CD4-positive, alpha-beta T cell treated with Interleukin-2 at 100 ng/mL for 4 hours (primary cell): Measurements from ENCODE around the gene WNT5A.

Source experiments
- DNase-seq: peaks from one replicate; pipeline ENCODE4 v3.0.0-alpha.2; 2020; ENCODE audit warnings: low spot score

WNT5A gene

GRCh38 chr3:55486857-55487380 lies at the start of gene WNT5A:
TSS of gene WNT5A (minus strand) at chr3:55487306. CDS start at chr3:55486985, 321 bp downstream.
- no peak for DNase-seq

DNA sequence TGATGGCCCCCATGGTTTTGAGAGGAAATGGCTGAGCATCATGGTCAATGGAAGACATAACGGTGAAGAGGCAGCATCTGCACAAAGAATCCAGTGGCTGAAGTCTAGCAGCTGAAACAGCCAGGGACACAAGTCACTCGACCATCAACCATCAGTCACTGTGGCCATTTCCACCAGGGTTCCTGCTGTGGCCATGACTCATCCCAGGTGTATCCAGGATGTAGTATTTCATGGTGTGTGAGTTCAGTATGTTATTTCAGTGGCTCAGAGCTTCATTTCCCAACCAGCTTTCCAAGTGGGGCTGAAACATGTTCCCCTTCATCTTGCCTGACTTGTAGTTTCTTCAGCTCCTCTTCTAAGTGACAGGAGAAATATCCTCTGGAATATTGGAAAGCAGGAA lies 47.8 kb upstream of the WNT5A start:
- no peak for DNase-seq

- no peak for DNase-seq
These were observed 45.7 kb upstream of the WNT5A start for GRCh38 chr3:55532806-55533205.

GRCh38 chr3:55531321-55531720 lies 44.2 kb upstream of the WNT5A start:
- DNase-seq: no peak

GRCh38 chr3:55527361-55527760 lies 40.3 kb upstream of the WNT5A start:
- no peak for DNase-seq

DNA sequence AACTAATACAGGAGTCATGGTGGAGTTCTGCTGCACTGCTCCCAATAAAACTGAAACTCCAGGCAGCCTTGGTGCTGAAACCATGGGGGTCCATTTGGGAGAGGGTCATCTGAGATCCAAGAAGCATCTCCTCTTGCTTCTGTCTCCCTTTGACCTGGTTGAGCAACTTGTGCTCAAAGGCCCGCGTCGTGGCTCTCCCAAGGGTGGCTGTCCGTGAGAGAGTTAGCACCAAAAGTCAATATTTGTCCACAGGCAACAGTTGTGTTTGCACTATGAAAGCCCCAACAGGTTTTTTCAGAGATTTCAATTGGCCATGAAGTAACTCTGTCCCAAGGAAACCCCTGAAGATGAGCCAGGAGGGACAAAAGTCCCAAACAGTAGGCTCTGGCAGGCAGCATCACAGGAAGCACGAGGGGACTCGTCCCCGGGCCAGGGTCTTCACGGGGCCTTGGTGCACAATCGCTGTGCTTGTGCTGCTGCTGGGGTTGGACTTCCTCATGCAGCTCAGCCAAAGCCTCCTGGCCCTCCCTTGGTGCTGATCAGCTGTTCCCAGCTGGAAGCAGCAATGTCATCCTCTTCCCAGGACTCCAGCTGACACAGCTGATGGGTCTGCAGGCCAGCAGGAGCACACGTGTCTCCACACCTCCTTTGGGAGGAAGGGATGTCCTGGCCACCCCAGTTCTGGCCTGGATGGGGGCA lies 39.4 kb upstream of the WNT5A start:
- no peak for DNase-seq

GRCh38 chr3:55525436-55525835 lies 38.3 kb upstream of the WNT5A start:
- DNase-seq: no peak

DNA sequence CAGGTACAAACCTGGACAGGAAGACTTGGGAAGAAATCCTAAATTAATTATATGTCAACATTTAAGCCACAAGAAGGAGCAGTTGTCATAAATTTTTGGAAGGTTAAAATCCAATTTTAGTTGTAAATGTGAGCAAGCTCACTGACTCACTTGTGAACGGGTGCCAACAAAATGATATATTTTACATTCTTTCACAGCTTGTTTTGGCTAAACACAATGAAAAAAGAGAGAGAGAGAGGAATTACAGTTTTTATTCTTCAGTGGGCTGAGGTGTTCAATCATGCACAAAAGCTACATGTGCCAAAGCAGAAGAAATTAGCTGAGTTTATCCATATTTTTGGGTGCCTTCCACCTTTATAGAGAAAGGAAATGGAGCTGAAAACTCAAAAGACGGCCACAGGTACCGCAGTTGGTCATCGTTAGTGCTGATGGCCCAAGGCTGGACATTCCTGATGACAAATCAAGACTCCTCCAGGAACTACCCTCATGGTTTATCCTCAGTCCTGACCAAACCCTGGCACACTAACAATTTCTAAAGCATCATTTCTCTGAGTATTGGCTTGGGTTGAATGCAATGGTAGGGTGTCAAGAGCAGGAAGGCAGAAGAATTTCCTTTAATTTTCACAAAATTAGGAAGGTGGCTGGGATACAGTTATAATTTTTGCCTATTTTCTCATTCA lies 37.6 kb upstream of the WNT5A start:
- no peak for DNase-seq

GRCh38 chr3:55523471-55523870 lies 36.4 kb upstream of the WNT5A start:
- no peak for DNase-seq

GRCh38 chr3:55521738-55522421 lies 34.8 kb upstream of the WNT5A start:
- no peak for DNase-seq

DNA sequence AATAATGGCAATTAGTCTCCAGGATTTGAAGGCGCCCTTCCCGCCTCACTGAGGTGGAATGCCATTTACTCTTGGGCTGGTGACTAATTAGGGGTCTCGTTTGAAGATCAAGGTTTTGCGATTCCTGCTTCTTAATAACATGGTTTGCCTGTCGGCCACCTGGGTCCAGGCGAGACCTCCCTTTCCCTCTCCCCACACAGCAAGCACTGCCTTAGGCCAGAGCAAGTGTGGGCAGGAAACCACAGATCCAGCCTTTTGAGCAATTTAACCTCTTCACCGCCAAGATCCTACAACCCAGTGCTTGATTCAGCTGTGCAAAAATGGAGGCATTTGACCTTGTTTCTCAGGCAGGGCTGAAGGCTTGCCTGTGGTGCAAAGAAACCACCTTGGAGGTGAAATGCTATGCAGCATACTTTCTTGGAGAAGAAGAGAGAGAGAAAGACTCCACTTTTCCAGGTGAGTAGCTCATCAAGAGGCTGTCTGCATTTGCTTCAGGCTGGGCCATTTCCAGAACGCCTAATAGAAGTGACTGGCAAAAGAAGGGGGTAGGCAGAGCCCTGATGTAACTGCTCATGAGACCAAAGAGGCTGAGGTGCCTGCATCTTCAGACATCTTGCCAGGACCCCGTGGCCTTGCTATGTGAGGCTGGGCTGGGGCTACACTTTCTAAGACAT lies 34.1 kb upstream of the WNT5A start:
- no peak for DNase-seq

- no peak for DNase-seq
These were observed 31.9 kb upstream of the WNT5A start for GRCh38 chr3:55519019-55519418.

DNA sequence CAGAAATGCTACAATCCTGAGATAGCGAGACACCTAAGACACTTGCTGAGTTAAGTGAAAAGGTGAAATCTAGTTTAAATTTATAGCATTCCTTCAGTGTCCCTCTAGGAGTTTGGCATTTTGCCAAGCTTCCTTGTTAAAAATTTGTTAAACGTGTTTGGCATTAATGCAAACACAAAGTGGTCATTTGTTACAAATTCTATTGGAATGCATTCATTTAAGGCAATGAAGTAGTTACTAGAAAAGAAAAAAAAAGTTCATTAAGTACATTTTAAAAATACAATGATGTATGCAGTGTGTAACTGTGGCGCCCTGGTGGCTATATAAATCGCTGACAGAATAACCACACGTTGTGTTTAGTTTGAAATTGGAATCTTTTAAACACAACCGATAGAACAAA lies 31.3 kb upstream of the WNT5A start:
- DNase-seq: no peak

DNA sequence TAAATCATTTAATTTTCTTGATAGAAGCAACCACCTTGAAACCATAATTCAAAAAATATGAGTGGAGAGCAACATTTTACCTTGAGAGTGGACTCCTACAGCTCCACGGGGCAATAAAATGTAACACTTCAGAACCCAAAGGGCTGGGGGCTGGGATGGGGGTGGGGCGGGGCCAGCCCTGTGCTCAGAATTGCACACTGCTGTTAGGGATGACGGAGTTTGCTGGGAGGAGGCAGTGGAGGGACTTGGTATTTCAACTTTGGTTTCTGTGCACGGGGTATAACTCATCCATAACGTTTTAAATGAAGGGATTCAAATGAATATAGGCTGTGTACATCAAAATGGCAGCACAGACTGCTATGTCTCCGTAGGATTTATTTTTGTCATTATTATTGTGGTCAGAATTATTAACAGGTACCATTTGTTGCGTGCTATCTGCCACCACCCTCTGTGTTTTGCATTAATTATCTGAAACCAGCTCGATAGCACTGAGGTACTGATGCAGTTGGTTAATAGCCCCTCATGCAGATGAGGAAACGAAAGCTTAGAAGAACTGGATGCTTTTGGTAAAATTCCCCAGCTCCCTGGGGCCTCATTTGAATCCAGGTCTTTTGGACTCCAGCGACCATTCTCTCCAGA lies 29.4 kb upstream of the WNT5A start:
- no peak for DNase-seq

DNA sequence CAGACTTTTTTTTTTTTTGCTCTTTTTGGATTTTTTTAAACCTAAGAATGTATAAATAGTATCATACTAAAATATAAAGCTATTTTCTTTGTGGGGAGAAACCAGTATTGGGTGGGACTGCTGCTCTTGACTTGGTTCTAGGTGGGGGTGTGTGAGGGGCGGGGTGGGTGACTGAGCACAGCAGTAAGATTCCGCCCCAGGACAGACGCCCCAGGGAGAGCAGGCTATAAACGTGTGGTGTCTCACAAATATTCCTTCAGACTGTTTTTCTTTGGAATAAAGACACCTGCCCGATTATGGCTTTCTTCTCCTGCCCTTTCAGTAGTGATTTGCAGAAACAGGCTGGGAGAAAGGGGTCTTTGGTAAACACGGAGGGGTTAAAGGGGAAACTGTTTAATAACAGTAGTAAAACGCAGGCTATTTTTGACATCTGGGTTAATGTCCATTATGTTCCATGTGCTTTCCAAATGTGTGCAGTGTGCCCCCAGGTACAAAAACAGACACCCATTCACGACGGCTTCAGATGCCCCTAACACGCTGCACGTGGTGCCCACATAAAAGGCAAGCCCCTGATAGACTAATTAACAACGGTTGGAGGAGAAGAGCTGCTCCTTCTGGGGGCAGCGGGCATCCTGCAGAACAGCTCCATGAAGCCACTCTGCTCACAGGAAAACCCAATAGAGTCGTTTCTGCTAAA lies 28.6 kb upstream of the WNT5A start:
- DNase-seq: no peak

DNA sequence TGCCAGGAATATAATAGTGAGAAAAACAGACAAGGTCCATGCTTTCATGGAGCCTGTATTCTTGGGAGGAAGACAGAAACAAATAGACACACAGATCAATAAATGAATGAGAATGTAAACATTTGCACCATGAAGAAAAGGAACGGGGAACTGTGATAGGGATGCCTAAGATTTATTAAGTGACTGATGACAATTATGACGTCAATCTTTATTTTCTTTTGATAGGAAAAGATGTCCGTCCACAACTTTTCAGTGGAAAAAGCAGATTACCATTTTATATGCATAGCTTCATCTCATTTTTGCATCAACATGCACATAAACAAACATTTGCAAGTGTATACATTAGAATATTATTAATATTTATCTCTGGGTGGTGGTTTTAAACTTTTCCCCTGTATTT lies 27.9 kb upstream of the WNT5A start:
- DNase-seq: no peak

GRCh38 chr3:55512571-55513343 lies 25.7 kb upstream of the WNT5A start:
- no peak for DNase-seq

DNA sequence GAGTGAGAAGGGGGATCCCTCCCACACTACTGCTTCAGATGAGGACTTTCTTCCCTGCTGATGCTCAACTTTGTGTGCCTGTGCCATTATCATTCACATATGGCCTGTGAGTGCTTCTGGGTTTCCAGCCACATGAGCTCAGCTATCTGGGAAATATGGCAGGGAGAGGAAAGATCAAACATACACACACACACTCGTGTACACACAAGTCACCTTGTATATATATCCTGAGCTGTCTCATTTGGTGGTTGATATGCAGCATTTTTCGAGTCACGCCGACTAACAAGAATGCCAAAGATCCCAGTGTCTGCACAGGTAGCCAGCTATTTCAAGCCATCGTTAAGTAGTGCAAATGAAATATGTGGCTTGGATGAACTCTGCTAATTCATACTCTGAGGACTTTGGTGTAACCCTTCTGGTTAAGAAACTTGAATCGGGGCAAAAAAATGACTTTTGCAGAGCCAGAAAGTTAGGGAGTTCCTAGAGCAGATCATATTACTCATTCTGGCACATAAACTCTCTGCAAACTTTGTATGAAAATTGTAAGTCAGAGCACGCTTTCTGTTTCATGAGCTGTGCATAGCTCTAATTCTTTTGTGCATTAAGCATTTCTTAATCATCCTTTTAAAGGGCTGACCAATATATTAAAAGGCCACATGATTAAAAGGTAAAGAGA lies 24.9 kb upstream of the WNT5A start:
- no peak for DNase-seq

GRCh38 chr3:55508335-55508734 lies 21.2 kb upstream of the WNT5A start:
- no peak for DNase-seq

- DNase-seq: no peak
These were observed 20.7 kb upstream of the WNT5A start for GRCh38 chr3:55507808-55508207.
